ENCODE measurements around the gene ETV5. TPM values are rescaled to one million over a fixed set of nuclear protein-coding genes. Genes with fewer than 3 reads are reported as not detected.

ETV5 gene
- total and polyA plus RNA-seq, 5 donors: 1.7 to 35.1 (median 6.3) TPM

GRCh38 chr3:186067360-186068242 is 41.3 kb downstream of the ETV5 start:
- no peaks in the 10 kb centered on the region for H3K4me1 ChIP-seq (ENCODE audit: control insufficient read depth, insufficient read depth, low read length)
- H3K4me3 ChIP-seq (ENCODE audit: low read length): no peak overlapping the region
- no peaks in the 10 kb centered on the region for H3K27me3 ChIP-seq (ENCODE audit: control insufficient read depth, insufficient read depth)
- no peak for DNase-seq
- intact Hi-C loops (cut with DNase I): no loop called here
- WGBS: 96% methylated on average over 9 of the region's 9 CpGs
- no peaks in the 10 kb centered on the region for H3K9me3 ChIP-seq (ENCODE audit: control insufficient read depth, low read length)
- ATAC-seq: no peak
- H3K27ac ChIP-seq (ENCODE audit: low read length): no peak overlapping the region

- ATAC-seq: no peak
- H3K4me1 ChIP-seq (ENCODE audit: control insufficient read depth, insufficient read depth, low read length): no peaks in the 10 kb centered on the region
- 79% methylated on average over 3 of the region's 3 CpGs for WGBS
- intact Hi-C loops (cut with DNase I): no loop called here
- no peak overlapping the region for H3K4me3 ChIP-seq (ENCODE audit: low read length)
- H3K27ac ChIP-seq (ENCODE audit: low read length): no peak overlapping the region
- no peaks in the 10 kb centered on the region for H3K27me3 ChIP-seq (ENCODE audit: control insufficient read depth, insufficient read depth)
- no peak for DNase-seq
- no peaks in the 10 kb centered on the region for H3K9me3 ChIP-seq (ENCODE audit: control insufficient read depth, low read length)
Observed at GRCh38 chr3:186060222-186060621, 48.7 kb downstream of the ETV5 start.

GRCh38 chr3:186059192-186059591 is 49.7 kb downstream of the ETV5 start:
- DNase-seq: no peak
- H3K27ac ChIP-seq (ENCODE audit: low read length): no peak overlapping the region
- 93% methylated on average over 6 of the region's 6 CpGs for WGBS
- no peaks in the 10 kb centered on the region for H3K27me3 ChIP-seq (ENCODE audit: control insufficient read depth, insufficient read depth)
- H3K9me3 ChIP-seq (ENCODE audit: control insufficient read depth, low read length): no peaks in the 10 kb centered on the region
- intact Hi-C loops (cut with DNase I): no loop called here
- ATAC-seq: no peak
- H3K4me3 ChIP-seq (ENCODE audit: low read length): no peak overlapping the region
- no peaks in the 10 kb centered on the region for H3K4me1 ChIP-seq (ENCODE audit: control insufficient read depth, insufficient read depth, low read length)

GRCh38 chr3:186058225-186058624 is 50.7 kb downstream of the ETV5 start:
- Histone ChIP-seq H3K4me3 (ENCODE audit: low read length) (no peak overlapping the region), H3K4me1 (ENCODE audit: control insufficient read depth, insufficient read depth, low read length) (no peaks in the 10 kb centered on the region), H3K27me3 (ENCODE audit: control insufficient read depth, insufficient read depth) (no peaks in the 10 kb centered on the region), H3K27ac (ENCODE audit: low read length) (no peak overlapping the region), H3K9me3 (ENCODE audit: control insufficient read depth, low read length) (no peaks in the 10 kb centered on the region)
- ATAC-seq (no peak), DNase-seq (no peak)
- intact Hi-C loops (cut with DNase I): no loop called here
- WGBS: 96% methylated on average over 6 of the region's 6 CpGs

DNA sequence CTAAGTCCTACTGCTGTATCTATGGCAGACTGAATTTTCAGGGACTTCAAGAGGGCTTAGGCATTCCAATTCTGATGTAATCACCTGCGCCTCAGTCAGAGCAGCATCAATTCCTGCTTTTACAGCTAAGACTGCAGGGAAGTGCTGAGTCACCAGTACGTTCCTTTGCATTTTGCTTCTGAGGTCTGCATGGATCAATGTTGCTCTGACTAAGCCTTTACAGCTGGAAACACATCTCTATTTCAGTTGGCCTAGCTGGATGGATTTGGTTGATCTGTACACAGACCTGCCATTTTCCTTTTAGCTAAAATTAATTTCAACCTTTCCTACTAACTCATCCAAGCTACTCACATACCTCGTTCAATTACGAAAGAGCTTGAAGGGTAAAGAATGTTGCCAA is 51.3 kb downstream of the ETV5 start:
- Histone ChIP-seq H3K27me3 (ENCODE audit: control insufficient read depth, insufficient read depth) (no peaks in the 10 kb centered on the region), H3K4me1 (ENCODE audit: control insufficient read depth, insufficient read depth, low read length) (no peaks in the 10 kb centered on the region), H3K4me3 (ENCODE audit: low read length) (no peak overlapping the region), H3K27ac (ENCODE audit: low read length) (no peak overlapping the region), H3K9me3 (ENCODE audit: control insufficient read depth, low read length) (no peaks in the 10 kb centered on the region)
- DNase-seq (no peak), ATAC-seq (no peak)
- 88% methylated on average over 4 of the region's 4 CpGs for WGBS
- intact Hi-C loops (cut with DNase I): no loop called here

GRCh38 chr3:186054792-186055352 is 54.0 kb downstream of the ETV5 start:
- no peak overlapping the region for H3K4me3 ChIP-seq (ENCODE audit: low read length)
- H3K27me3 ChIP-seq (ENCODE audit: control insufficient read depth, insufficient read depth): no peaks in the 10 kb centered on the region
- no peaks in the 10 kb centered on the region for H3K4me1 ChIP-seq (ENCODE audit: control insufficient read depth, insufficient read depth, low read length)
- intact Hi-C loops (cut with DNase I): no loop called here
- WGBS: 95% methylated on average over 8 of the region's 8 CpGs
- H3K9me3 ChIP-seq (ENCODE audit: control insufficient read depth, low read length): no peaks in the 10 kb centered on the region
- H3K27ac ChIP-seq (ENCODE audit: low read length): no peak overlapping the region
- DNase-seq (no peak), ATAC-seq (no peak)

DNA sequence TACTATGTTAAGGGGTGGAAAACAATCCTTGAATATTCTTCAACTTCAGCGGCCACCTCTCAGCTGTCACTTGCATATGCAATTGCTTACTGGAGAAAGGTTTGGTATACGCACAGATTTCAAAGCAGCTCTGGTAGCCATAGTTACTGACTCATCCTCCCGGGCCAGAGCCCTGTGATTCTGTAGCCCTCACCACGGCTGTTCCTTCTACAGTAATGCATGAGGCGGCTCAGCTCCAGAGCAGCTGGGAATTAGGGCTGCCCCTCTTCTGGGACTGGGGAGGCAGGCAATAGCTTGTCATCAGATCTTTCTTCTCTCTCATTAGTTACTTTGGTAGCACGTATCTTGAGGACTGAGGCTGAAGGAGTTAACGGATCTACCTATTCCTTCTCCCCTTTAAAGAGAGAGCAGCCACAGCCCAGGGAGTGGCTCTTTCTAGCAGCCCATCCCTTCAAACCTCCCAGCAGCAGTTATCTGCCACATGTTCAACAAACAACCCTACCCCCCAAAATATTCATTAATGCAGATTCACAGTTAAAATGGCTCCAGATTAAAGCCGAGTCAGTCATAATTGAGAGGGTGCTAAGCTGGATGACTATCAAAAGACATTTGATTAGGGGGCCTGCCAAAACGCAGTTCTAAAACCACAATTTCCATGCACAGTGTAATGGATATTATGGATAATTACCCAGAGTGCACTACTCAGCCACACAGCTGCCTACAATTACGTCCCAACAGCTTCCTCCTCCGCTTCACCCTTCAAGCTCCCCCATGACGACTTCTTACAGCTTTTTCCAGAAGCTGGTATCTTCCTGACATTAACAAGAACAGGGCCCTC is 54.7 kb downstream of the ETV5 start:
- DNase-seq (no peak), ATAC-seq (no peak)
- Histone ChIP-seq H3K27me3 (ENCODE audit: control insufficient read depth, insufficient read depth) (no peaks in the 10 kb centered on the region), H3K4me1 (ENCODE audit: control insufficient read depth, insufficient read depth, low read length) (no peaks in the 10 kb centered on the region), H3K9me3 (ENCODE audit: control insufficient read depth, low read length) (no peaks in the 10 kb centered on the region), H3K4me3 (ENCODE audit: low read length) (no peak overlapping the region), H3K27ac (ENCODE audit: low read length) (no peak overlapping the region)
- intact Hi-C loops (cut with DNase I): no loop called here
- 87% methylated on average over 12 of the region's 12 CpGs for WGBS

- intact Hi-C loops (cut with DNase I): no loop called here
- Histone ChIP-seq H3K27me3 (ENCODE audit: control insufficient read depth, insufficient read depth) (no peaks in the 10 kb centered on the region), H3K4me3 (ENCODE audit: low read length) (no peak overlapping the region), H3K27ac (ENCODE audit: low read length) (no peak overlapping the region), H3K4me1 (ENCODE audit: control insufficient read depth, insufficient read depth, low read length) (no peaks in the 10 kb centered on the region), H3K9me3 (ENCODE audit: control insufficient read depth, low read length) (no peaks in the 10 kb centered on the region)
- no peak for DNase-seq
- no peak for ATAC-seq
- WGBS: 93% methylated on average over 7 of the region's 7 CpGs
Observed at GRCh38 chr3:186052096-186052840, 56.6 kb downstream of the ETV5 start.

DNA sequence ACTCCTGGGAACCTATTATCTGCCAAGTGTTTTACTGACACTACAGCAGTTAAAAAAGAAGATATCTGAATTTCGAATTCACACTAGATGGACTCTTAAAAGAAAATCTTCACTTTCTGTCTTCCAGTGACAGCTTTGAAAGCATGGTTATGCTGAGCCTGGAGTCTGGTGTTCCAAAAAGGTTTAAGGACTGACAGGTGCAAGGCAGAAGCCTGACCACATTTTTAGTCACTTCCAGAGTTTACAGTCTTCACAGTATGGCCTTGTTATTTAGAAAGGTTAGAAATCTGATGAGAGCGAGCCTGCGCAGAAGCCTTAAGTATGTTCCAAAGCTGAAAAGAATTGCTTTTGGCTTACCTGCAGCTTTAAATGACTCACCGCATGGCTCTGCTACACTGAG is 59.9 kb downstream of the ETV5 start:
- no peak for DNase-seq
- H3K4me3 ChIP-seq (ENCODE audit: low read length): no peak overlapping the region
- 95% methylated on average over 4 of the region's 4 CpGs for WGBS
- no peaks in the 10 kb centered on the region for H3K27me3 ChIP-seq (ENCODE audit: control insufficient read depth, insufficient read depth)
- no peaks in the 10 kb centered on the region for H3K9me3 ChIP-seq (ENCODE audit: control insufficient read depth, low read length)
- H3K4me1 ChIP-seq (ENCODE audit: control insufficient read depth, insufficient read depth, low read length): no peaks in the 10 kb centered on the region
- intact Hi-C loops (cut with DNase I): no loop called here
- no peak overlapping the region for H3K27ac ChIP-seq (ENCODE audit: low read length)
- no peak for ATAC-seq

DNA sequence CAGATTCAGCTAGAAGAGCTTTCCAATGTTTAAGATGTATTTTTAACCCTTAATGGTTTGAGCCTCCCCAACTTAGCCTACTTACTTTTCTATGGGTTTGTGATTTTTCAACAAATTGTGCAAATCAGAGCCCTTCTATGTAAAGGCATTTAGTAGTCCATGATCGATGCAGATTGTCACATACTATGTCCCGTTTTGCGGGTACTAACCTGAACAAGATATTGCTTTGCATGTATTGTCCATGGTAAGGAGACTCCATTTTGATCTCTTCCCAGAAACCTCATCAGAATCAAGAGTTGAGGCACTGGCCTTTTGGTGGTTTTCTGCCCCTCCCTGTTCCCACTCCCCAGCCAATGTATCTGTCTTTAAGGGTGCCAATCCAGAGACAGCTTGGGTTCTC is 60.8 kb downstream of the ETV5 start:
- ATAC-seq: no peak
- no peaks in the 10 kb centered on the region for H3K9me3 ChIP-seq (ENCODE audit: control insufficient read depth, low read length)
- intact Hi-C loops (cut with DNase I): no loop called here

More for the DNA sequence above, 60.8 kb downstream of the ETV5 start:
- H3K27ac ChIP-seq (ENCODE audit: low read length): no peak overlapping the region
- WGBS: 98% methylated on average over 3 of the region's 3 CpGs
- no peak overlapping the region for H3K4me3 ChIP-seq (ENCODE audit: low read length)
- no peaks in the 10 kb centered on the region for H3K27me3 ChIP-seq (ENCODE audit: control insufficient read depth, insufficient read depth)
- no peaks in the 10 kb centered on the region for H3K4me1 ChIP-seq (ENCODE audit: control insufficient read depth, insufficient read depth, low read length)
- DNase-seq: no peak
